Liver (tissue), 9 donors: ENCODE data around the gene CD37. TPM values are rescaled to one million over a fixed set of nuclear protein-coding genes. Genes with fewer than 3 reads are reported as not detected.
"Not testable (repeated sequence)": the region's sequence is repeated elsewhere in the genome, so short reads cannot be mapped to it uniquely, and the experiment has no call there.

Experiments
- DNase-seq: peaks from one replicate; pipeline ENCODE4 v3.0.0-alpha.2; 2017; ENCODE audit warnings: low spot score
- H3K27ac ChIP-seq, 2 donors: one replicate each; pipeline ENCODE4 v1.7.0; 2013; ENCODE audit warnings: inconsistent platforms in 2 of 2, low read length in 2 of 2, control low read depth in 1 of 2, low read depth in 1 of 2, mild to moderate bottlenecking in 1 of 2
- H3K27me3 ChIP-seq, 4 donors: one replicate each; pipeline versions ENCODE4 v1.6.1 to v1.7.0; 2013; ENCODE audit warnings: low read length in 3 of 4, inconsistent platforms in 1 of 4, mild to moderate bottlenecking in 1 of 4, moderate library complexity in 1 of 4; ENCODE audit not compliant: control insufficient read depth in 4 of 4, insufficient read depth in 4 of 4
- H3K36me3 ChIP-seq, 4 donors: one replicate each; pipeline versions ENCODE4 v1.6.1 to v1.7.0; 2013; ENCODE audit warnings: low read length in 3 of 4, mild to moderate bottlenecking in 3 of 4, low read depth in 1 of 4, moderate library complexity in 1 of 4; ENCODE audit not compliant: control insufficient read depth in 4 of 4, insufficient read depth in 3 of 4
- H3K4me1 ChIP-seq, 4 donors: one replicate each; pipeline versions ENCODE4 v1.6.1 to v1.7.0; 2013; ENCODE audit warnings: low read length in 3 of 4, mild to moderate bottlenecking in 3 of 4, moderate library complexity in 1 of 4; ENCODE audit not compliant: control insufficient read depth in 4 of 4, insufficient read depth in 4 of 4
- H3K4me3 ChIP-seq, 3 donors: one replicate each; pipeline versions ENCODE4 v1.6.1 to v1.7.0; 2013; ENCODE audit warnings: low read length in 3 of 3, control low read depth in 1 of 3, low read depth in 1 of 3, mild to moderate bottlenecking in 1 of 3
- H3K9ac ChIP-seq, 2 donors: one replicate each; pipeline ENCODE4 v1.7.0; 2013; ENCODE audit warnings: low read length in 2 of 2, mild to moderate bottlenecking in 2 of 2, moderate library complexity in 2 of 2, control low read depth in 1 of 2, low read depth in 1 of 2
- H3K9me3 ChIP-seq, 4 donors: one replicate each; pipeline versions ENCODE4 v1.6.1 to v1.7.0; 2013; ENCODE audit warnings: low read length in 3 of 4; ENCODE audit not compliant: control insufficient read depth in 4 of 4
- ATF3 ChIP-seq: IDR thresholded peaks from 2 replicates; pipeline ENCODE4 v1.6.1; 2016; ENCODE audit warnings: antibody characterized with exemption
- CTCF ChIP-seq: fragments of 150-350 bp; IDR thresholded peaks from 2 replicates; pipeline ENCODE4 v1.5.1; 2017; ENCODE audit warnings: improper control_type of control experiment, low read depth, low read length; ENCODE audit not compliant: missing input control
- EGR1 ChIP-seq, 2 donors: IDR thresholded peaks; 2 replicates each; pipeline ENCODE4 v1.6.1; 2016 to 2018; ENCODE audit warnings: antibody characterized with exemption in 2 of 2, low read depth in 2 of 2
- FOXA1 ChIP-seq: IDR thresholded peaks from 2 replicates; pipeline ENCODE4 v1.6.1; 2016; ENCODE audit warnings: antibody characterized with exemption
- FOXA2 ChIP-seq: IDR thresholded peaks from 2 replicates; pipeline ENCODE4 v1.6.1; 2016; ENCODE audit warnings: antibody characterized with exemption
- GABPA ChIP-seq, 2 donors: IDR thresholded peaks in 1 of 2; conservative IDR thresholded peaks in 1 of 2; 2 replicates each; pipeline ENCODE4 v1.6.1; 2016; ENCODE audit warnings: antibody characterized with exemption in 2 of 2, mild to moderate bottlenecking in 1 of 2, moderate library complexity in 1 of 2
- HNF4A ChIP-seq, 2 donors: conservative IDR thresholded peaks; 2 replicates each; pipeline ENCODE4 v1.6.1; 2016; ENCODE audit warnings: antibody characterized with exemption in 2 of 2, mild to moderate bottlenecking in 2 of 2
- HNF4G ChIP-seq: IDR thresholded peaks from 2 replicates; pipeline ENCODE4 v1.6.1; 2016; ENCODE audit warnings: antibody characterized with exemption
- JUND ChIP-seq, 2 donors: IDR thresholded peaks; 2 replicates each; pipeline ENCODE4 v1.6.1; 2016; ENCODE audit warnings: antibody characterized with exemption in 2 of 2
- MAX ChIP-seq: IDR thresholded peaks from 2 replicates; pipeline ENCODE4 v1.6.1; 2016; ENCODE audit warnings: antibody characterized with exemption
- NR2F2 ChIP-seq: IDR thresholded peaks from 2 replicates; pipeline ENCODE4 v1.6.1; 2016; ENCODE audit warnings: antibody characterized with exemption
- REST ChIP-seq: IDR thresholded peaks from 2 replicates; pipeline ENCODE4 v1.6.1; 2016; ENCODE audit warnings: antibody characterized with exemption, mild to moderate bottlenecking
- RXRA ChIP-seq, 2 donors: IDR thresholded peaks; 2 replicates each; pipeline ENCODE4 v1.6.1; 2017 to 2018; ENCODE audit warnings: antibody characterized with exemption in 2 of 2, mild to moderate bottlenecking in 1 of 2
- SP1 ChIP-seq: IDR thresholded peaks from 2 replicates; pipeline ENCODE4 v1.6.1; 2018; ENCODE audit warnings: antibody characterized with exemption, mild to moderate bottlenecking
- TAF1 ChIP-seq: conservative IDR thresholded peaks from 2 replicates; pipeline ENCODE4 v1.6.1; 2016; ENCODE audit warnings: antibody characterized with exemption, mild to moderate bottlenecking
- YY1 ChIP-seq: IDR thresholded peaks from 2 replicates; pipeline ENCODE4 v1.6.1; 2016; ENCODE audit warnings: antibody characterized with exemption, mild to moderate bottlenecking
- ZBTB33 ChIP-seq: IDR thresholded peaks from 2 replicates; pipeline ENCODE4 v1.6.1; 2016; ENCODE audit warnings: antibody characterized with exemption
- WGBS: extraction: QIAGEN DNeasy Blood & Tissue Kit; methylation state at CpG from one replicate; pipeline ENCODE4 v1.1.7; 2013; 5-methylcytosine and 5-hydroxymethylcytosine counted together
- polyA plus RNA-seq, 2 donors: library from polyadenylated mRNA; stranded (reverse) in 1 of 2; unstranded in 1 of 2; fragments of 200-250 nt in 1 of 2; fragments of >200 nt in 1 of 2; fragmentation: Nextera tagmentation in 1 of 2; extraction: Ambion mirVana in 1 of 2; gene quantifications; one replicate each; pipeline versions ENCODE4 v1.2.1 to v1.2.3, GENCODE V29; 2013 to 2015
- total RNA-seq, 2 donors: library from RNA; depleted of rRNA; stranded (reverse); fragments of >200 nt; gene quantifications; one replicate each; pipeline ENCODE4 v1.2.3, GENCODE V29; 2014
- donor health status: healthy.
- donor health status: healthy.
- donor health status: healthy.
- donor health status: healthy.
- donor health status: healthy.

CD37 gene
- total and polyA plus RNA-seq, 4 donors, result 2.9 to 9.6 (median 3.9) TPM

- Histone ChIP-seq H3K9ac (no peak overlapping the region), H3K27ac (no peak overlapping the region), H3K27me3 (no peaks in the 10 kb centered on the region), H3K9me3 (no peaks in the 10 kb centered on the region), H3K36me3 (no peaks in the 10 kb centered on the region), H3K4me3 (no peak overlapping the region), H3K4me1 (peaks cover 0 to 7% (median 2%) of the 10 kb centered on the region in 4 donors)
- no peak for TF ChIP-seq NR2F2
- TF ChIP-seq HNF4G, result no peak
- TF ChIP-seq TAF1, result no peak
- TF ChIP-seq CTCF, result no peak
- no peak for TF ChIP-seq GABPA (IDR thresholded peaks at IDR 0.05 in 1 of 2, conservative IDR thresholded peaks at IDR 0.05 in 1 of 2)
- no peak for TF ChIP-seq FOXA2
- TF ChIP-seq JUND (IDR thresholded peaks at IDR 0.05), result no peak
- no peak for TF ChIP-seq HNF4A (conservative IDR thresholded peaks at IDR 0.05)
- WGBS, result 97% methylated on average over 2 of the region's 2 CpGs
- no peak for DNase-seq
Measured at GRCh38 chr19:49328741-49329140, 6.5 kb upstream of the CD37 start.

- not testable (repeated sequence) for H3K9ac ChIP-seq, H3K27ac ChIP-seq, H3K4me3 ChIP-seq, H3K9me3 ChIP-seq, DNase-seq, H3K4me1 ChIP-seq, H3K36me3 ChIP-seq, H3K27me3 ChIP-seq
- 95% methylated on average over 4 of the region's 4 CpGs for WGBS
Measured at GRCh38 chr19:49331187-49331586, 4.0 kb upstream of the CD37 start.

GRCh38 chr19:49331616-49332055 lies 3.6 kb upstream of the CD37 start:
- peak; percentile 49 for DNase-seq
- H3K9me3 ChIP-seq, result no peaks in the 10 kb centered on the region
- TF ChIP-seq RXRA (IDR thresholded peaks at IDR 0.05) (peak; percentile 56 to 65), FOXA2 (no peak), ZBTB33 (peak; percentile 22), FOXA1 (no peak), GABPA (IDR thresholded peaks at IDR 0.05 in 1 of 2, conservative IDR thresholded peaks at IDR 0.05 in 1 of 2) (peak in 1 of 2 donors; percentile 45), MAX (no peak), YY1 (peak; percentile 84), CTCF (no peak), REST (peak; percentile 44), ATF3 (peak; percentile 62), JUND (IDR thresholded peaks at IDR 0.05) (peak; percentile 62 to 76), SP1 (peak; percentile 79), HNF4A (conservative IDR thresholded peaks at IDR 0.05) (peak; percentile 59 to 76), EGR1 (IDR thresholded peaks at IDR 0.05; ENCODE audit: low read depth in 2 of 2) (no peak)
- peaks cover 0 to 9% (median 2%) of the 10 kb centered on the region in 4 donors for H3K4me1 ChIP-seq
- H3K36me3 ChIP-seq, result no peaks in the 10 kb centered on the region
- H3K4me3 ChIP-seq, result no peak overlapping the region
- WGBS, result 18% methylated on average over 2 of the region's 2 CpGs
- no peak overlapping the region for H3K27ac ChIP-seq
- no peak overlapping the region for H3K9ac ChIP-seq
- H3K27me3 ChIP-seq, result no peaks in the 10 kb centered on the region
